Measurements from ENCODE around the gene CLCN7.

CLCN7 gene

GRCh38 chr16:1401061-1401757, 73.6 kb downstream of the CLCN7 start:
- no peak overlapping the region for H3K27ac ChIP-seq (ENCODE audit: low read length)
- H3K4me1 ChIP-seq (ENCODE audit: control insufficient read depth, insufficient read depth, low read length): no peaks in the 10 kb centered on the region
- no peak for DNase-seq (ENCODE audit: low read depth, low spot score)
- H3K9me3 ChIP-seq (ENCODE audit: control insufficient read depth, insufficient read depth, low read length): no peaks in the 10 kb centered on the region
- H3K36me3 ChIP-seq (ENCODE audit: control insufficient read depth, insufficient read depth, low read length): peaks cover 10% of the 10 kb centered on the region
- H3K4me3 ChIP-seq (ENCODE audit: low read length): no peak overlapping the region
- no CpG with 5 or more reads among the region's 29 CpGs for WGBS (ENCODE audit: insufficient coverage, insufficient read length)
- no peaks in the 10 kb centered on the region for H3K27me3 ChIP-seq (ENCODE audit: control insufficient read depth, insufficient read depth, low read length)

DNA sequence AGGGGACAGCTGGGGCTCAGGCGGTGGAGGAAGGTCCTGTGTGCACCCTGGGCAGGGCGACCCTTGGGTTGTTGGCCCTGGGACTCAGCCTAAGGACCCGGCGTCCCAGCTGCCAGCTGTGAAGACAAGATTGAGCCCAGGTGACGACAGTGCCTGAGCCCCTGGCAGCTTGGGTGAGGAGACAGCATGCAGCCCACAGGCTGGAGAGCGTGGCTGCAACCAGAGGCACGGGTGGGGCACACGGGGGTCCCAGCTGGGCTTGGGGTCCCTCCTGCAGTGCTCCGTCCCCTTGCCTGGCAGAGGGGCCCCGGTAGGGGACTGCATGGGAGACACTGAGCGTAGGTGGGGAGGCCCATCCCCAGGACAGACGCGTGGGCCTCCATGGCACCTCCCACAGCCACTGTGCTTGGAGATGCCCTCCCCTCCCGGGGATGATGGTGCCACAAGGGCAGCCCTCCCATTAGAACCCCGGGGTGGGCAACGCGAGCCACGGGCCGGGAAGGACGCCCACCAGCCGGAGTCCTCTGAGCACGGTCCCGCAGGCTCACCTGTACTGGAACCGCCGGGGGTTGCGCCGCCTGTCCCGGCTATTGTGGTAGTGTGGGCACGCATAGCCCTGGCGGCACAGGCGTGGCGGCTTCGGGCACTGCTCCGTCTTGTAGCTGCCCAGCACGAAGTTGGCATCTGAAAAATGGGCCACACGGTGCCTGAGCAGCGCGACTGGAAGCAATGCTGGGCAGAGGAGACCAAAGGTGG, 75.8 kb downstream of the CLCN7 start:
- H3K36me3 ChIP-seq (ENCODE audit: control insufficient read depth, insufficient read depth, low read length): peaks cover 10% of the 10 kb centered on the region
- no peaks in the 10 kb centered on the region for H3K4me1 ChIP-seq (ENCODE audit: control insufficient read depth, insufficient read depth, low read length)
- H3K27ac ChIP-seq (ENCODE audit: low read length): no peak overlapping the region
- H3K27me3 ChIP-seq (ENCODE audit: control insufficient read depth, insufficient read depth, low read length): no peaks in the 10 kb centered on the region
- no peaks in the 10 kb centered on the region for H3K9me3 ChIP-seq (ENCODE audit: control insufficient read depth, insufficient read depth, low read length)
- no peak overlapping the region for H3K4me3 ChIP-seq (ENCODE audit: low read length)
- no peak for DNase-seq (ENCODE audit: low read depth, low spot score)
- no CpG with 5 or more reads among the region's 38 CpGs for WGBS (ENCODE audit: insufficient coverage, insufficient read length)

- no peak for DNase-seq (ENCODE audit: low read depth, low spot score)
- no peak overlapping the region for H3K27ac ChIP-seq (ENCODE audit: low read length)
- H3K36me3 ChIP-seq (ENCODE audit: control insufficient read depth, insufficient read depth, low read length): peaks cover 14% of the 10 kb centered on the region
- no peaks in the 10 kb centered on the region for H3K4me1 ChIP-seq (ENCODE audit: control insufficient read depth, insufficient read depth, low read length)
- H3K4me3 ChIP-seq (ENCODE audit: low read length): no peak overlapping the region
- no peaks in the 10 kb centered on the region for H3K27me3 ChIP-seq (ENCODE audit: control insufficient read depth, insufficient read depth, low read length)
- no CpG with 5 or more reads among the region's 9 CpGs for WGBS (ENCODE audit: insufficient coverage, insufficient read length)
- no peaks in the 10 kb centered on the region for H3K9me3 ChIP-seq (ENCODE audit: control insufficient read depth, insufficient read depth, low read length)
Measured at GRCh38 chr16:1398351-1398750, 76.5 kb downstream of the CLCN7 start.

DNA sequence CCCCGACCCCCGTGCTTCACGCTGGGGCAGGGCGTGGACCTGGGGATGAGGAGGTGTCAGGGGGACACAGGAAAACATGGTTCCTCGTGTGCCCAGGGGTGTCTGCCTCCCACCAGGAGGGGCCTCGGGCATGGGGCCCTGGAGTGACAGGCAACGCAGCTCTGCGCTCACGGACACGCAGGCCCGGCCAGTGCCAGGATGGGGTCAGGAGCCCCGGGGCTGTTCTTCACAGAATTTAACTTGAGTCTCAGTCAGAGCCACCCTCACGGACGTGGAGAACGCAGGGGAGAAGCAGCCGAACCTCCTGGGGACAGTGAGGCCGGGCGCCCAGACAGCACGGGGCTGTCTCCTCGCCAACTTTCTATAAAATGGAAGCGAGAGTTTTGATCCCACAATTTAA, 77.0 kb downstream of the CLCN7 start:
- no CpG with 5 or more reads among the region's 21 CpGs for WGBS (ENCODE audit: insufficient coverage, insufficient read length)
- no peaks in the 10 kb centered on the region for H3K4me1 ChIP-seq (ENCODE audit: control insufficient read depth, insufficient read depth, low read length)

GRCh38 chr16:1395444-1396031, 79.3 kb downstream of the CLCN7 start:
- no peaks in the 10 kb centered on the region for H3K27me3 ChIP-seq (ENCODE audit: control insufficient read depth, insufficient read depth, low read length)
- WGBS (ENCODE audit: insufficient coverage, insufficient read length): no CpG with 5 or more reads among the region's 22 CpGs

More for the DNA sequence above, 77.0 kb downstream of the CLCN7 start:
- Histone ChIP-seq H3K4me3 (ENCODE audit: low read length) (no peak overlapping the region), H3K36me3 (ENCODE audit: control insufficient read depth, insufficient read depth, low read length) (peaks cover 13% of the 10 kb centered on the region), H3K9me3 (ENCODE audit: control insufficient read depth, insufficient read depth, low read length) (no peaks in the 10 kb centered on the region), H3K27me3 (ENCODE audit: control insufficient read depth, insufficient read depth, low read length) (no peaks in the 10 kb centered on the region), H3K27ac (ENCODE audit: low read length) (no peak overlapping the region)
- no peak for DNase-seq (ENCODE audit: low read depth, low spot score)

More at GRCh38 chr16:1395444-1396031, 79.3 kb downstream of the CLCN7 start:
- DNase-seq (ENCODE audit: low read depth, low spot score): no peak
- H3K4me3 ChIP-seq (ENCODE audit: low read length): no peak overlapping the region
- peaks cover 13% of the 10 kb centered on the region for H3K36me3 ChIP-seq (ENCODE audit: control insufficient read depth, insufficient read depth, low read length)
- no peak overlapping the region for H3K27ac ChIP-seq (ENCODE audit: low read length)
- no peaks in the 10 kb centered on the region for H3K4me1 ChIP-seq (ENCODE audit: control insufficient read depth, insufficient read depth, low read length)
- H3K9me3 ChIP-seq (ENCODE audit: control insufficient read depth, insufficient read depth, low read length): no peaks in the 10 kb centered on the region

Data from iPS DF 6.9 (cell line).